K562 (cell line): ENCODE results near the gene GZF1. TPM values are rescaled to one million over a fixed set of nuclear protein-coding genes. Genes with fewer than 3 reads are reported as not detected.
A peak's percentile ranks its signal among the peaks of the same experiment; 100 is the strongest.

Experiments used
- HDAC1 ChIP-seq, 2 experiments: fragments of 450-650 bp; IDR thresholded peaks; 2 replicates each; pipeline ENCODE4 v1.6.1; 2016 to 2017; ENCODE audit warnings: inconsistent platforms in 1 of 2, mild to moderate bottlenecking in 1 of 2, moderate library complexity in 1 of 2
- SIN3A ChIP-seq, 2 experiments: fragments of 150-350 bp in 1 of 2; IDR thresholded peaks; 2 replicates each; pipeline ENCODE4 v1.6.1; 2011 to 2016; ENCODE audit warnings: borderline replicate concordance in 2 of 2, low read depth in 2 of 2, low read length in 2 of 2, mild to moderate bottlenecking in 2 of 2, moderate library complexity in 2 of 2; ENCODE audit not compliant: control insufficient read depth in 1 of 2
- THRAP3 ChIP-seq: fragments of 450-650 bp; IDR thresholded peaks from 2 replicates; pipeline ENCODE4 v1.6.1; 2016; ENCODE audit warnings: mild to moderate bottlenecking, inconsistent platforms, borderline replicate concordance
- polyA plus RNA-seq, 8 experiments: library from polyadenylated mRNA; depleted of rRNA in 4 of 8; stranded (reverse) in 5 of 8; unstranded in 3 of 8; fragments of >200 nt; fragmentation: Nextera tagmentation in 2 of 8; fragmentation: Illumina TruSeq in 1 of 8; extraction: Ambion mirVana in 2 of 8; extraction: Trizol in 1 of 8; gene quantifications; 2 replicates each; pipeline versions ENCODE4 v1.2.1 to v1.2.3, GENCODE V29; 2011 to 2014; ENCODE audit warnings: inconsistent platforms in 1 of 8, missing spikeins in 1 of 8
- total RNA-seq, 7 experiments: library from RNA; depleted of rRNA in 6 of 7; stranded (reverse); fragments of >200 nt in 6 of 7; fragmentation: Illumina TruSeq in 2 of 7; extraction: Trizol in 2 of 7; gene quantifications; 2 replicates each; pipeline versions ENCODE4 v1.2.1 to v1.2.3, GENCODE V29; 2011 to 2021; ENCODE audit warnings: low replicate concordance in 1 of 7
- TF ChIP-seq, protein P1 (sequence below): sonication (generic); formaldehyde crosslinking; IDR thresholded peaks from 2 replicates; pipeline ENCODE4 v1.8.0; 2022; ENCODE audit warnings: mild to moderate bottlenecking, missing genetic modification reagents, borderline replicate concordance
- TF ChIP-seq, protein P2 (sequence below), 2 experiments: fragments of 450-650 bp; IDR thresholded peaks; 2 replicates each; pipeline ENCODE4 v1.6.1; 2016; ENCODE audit warnings: mild to moderate bottlenecking in 2 of 2, borderline replicate concordance in 1 of 2, low read depth in 1 of 2, moderate library complexity in 1 of 2
- TF ChIP-seq, protein P3 (sequence below): fragments of 250-450 bp; sonication (Bioruptor Pico); IDR thresholded peaks from 2 replicates; pipeline ENCODE4 v1.9.0; 2021; ENCODE audit warnings: mild to moderate bottlenecking, inconsistent platforms
- TF ChIP-seq, protein P4 (sequence below), 2 experiments: fragments of 150-350 bp in 1 of 2; IDR thresholded peaks; 2 replicates each; pipeline ENCODE4 v1.6.1; 2012 to 2016; ENCODE audit warnings: low read depth in 2 of 2, low read length in 2 of 2, mild to moderate bottlenecking in 1 of 2, moderate library complexity in 1 of 2

Gene GZF1
- total and polyA plus RNA-seq, 9 of the 15 experiments (the other 6 are each of a cell fraction or from before 2014, with no cell fraction given): 1.2 to 15.7 (median 7.4) TPM

DNA sequence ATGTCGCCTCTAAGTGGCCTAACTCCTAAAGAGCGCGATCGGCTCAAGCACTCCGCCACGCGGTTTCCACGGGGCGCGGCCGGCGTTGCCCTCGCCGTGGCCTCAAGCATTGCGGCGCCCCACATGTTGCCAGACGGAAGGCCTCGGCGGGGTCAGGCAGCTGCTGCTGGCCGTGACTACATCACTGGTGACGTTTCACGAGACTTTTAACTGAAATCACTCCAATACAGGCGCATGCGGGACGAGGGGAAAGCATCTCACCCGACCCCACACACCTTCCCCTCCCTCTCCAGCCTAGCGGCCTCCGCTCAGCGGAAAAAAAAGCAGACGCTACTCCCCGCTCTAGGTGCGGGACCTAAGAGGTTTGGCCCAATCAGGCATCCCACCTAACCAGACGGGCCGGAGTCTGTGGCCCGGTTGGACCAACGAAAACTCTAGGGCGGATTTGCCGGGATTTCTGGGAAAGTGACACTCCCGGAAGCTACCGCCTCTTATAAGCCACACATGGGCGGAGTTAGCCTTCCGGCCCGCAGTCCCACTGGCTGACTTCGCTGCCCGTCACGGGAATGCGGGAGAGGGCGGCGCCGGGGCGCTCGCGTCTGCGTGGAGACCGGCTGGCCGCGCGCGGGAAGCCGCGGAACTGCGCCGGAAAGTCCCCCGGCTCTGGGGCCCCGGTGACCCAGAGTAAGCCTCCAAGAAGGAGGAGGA lies 11.6 kb upstream of the GZF1 start, which contains the start of gene NXT1 (continued):
- TF ChIP-seq, protein P1, sequence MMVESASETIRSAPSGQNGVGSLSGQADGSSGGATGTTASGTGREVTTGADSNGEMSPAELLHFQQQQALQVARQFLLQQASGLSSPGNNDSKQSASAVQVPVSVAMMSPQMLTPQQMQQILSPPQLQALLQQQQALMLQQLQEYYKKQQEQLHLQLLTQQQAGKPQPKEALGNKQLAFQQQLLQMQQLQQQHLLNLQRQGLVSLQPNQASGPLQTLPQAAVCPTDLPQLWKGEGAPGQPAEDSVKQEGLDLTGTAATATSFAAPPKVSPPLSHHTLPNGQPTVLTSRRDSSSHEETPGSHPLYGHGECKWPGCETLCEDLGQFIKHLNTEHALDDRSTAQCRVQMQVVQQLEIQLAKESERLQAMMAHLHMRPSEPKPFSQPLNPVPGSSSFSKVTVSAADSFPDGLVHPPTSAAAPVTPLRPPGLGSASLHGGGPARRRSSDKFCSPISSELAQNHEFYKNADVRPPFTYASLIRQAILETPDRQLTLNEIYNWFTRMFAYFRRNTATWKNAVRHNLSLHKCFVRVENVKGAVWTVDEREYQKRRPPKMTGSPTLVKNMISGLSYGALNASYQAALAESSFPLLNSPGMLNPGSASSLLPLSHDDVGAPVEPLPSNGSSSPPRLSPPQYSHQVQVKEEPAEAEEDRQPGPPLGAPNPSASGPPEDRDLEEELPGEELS (CRISPR knock-in tag): no peak
- TF ChIP-seq, protein P2, sequence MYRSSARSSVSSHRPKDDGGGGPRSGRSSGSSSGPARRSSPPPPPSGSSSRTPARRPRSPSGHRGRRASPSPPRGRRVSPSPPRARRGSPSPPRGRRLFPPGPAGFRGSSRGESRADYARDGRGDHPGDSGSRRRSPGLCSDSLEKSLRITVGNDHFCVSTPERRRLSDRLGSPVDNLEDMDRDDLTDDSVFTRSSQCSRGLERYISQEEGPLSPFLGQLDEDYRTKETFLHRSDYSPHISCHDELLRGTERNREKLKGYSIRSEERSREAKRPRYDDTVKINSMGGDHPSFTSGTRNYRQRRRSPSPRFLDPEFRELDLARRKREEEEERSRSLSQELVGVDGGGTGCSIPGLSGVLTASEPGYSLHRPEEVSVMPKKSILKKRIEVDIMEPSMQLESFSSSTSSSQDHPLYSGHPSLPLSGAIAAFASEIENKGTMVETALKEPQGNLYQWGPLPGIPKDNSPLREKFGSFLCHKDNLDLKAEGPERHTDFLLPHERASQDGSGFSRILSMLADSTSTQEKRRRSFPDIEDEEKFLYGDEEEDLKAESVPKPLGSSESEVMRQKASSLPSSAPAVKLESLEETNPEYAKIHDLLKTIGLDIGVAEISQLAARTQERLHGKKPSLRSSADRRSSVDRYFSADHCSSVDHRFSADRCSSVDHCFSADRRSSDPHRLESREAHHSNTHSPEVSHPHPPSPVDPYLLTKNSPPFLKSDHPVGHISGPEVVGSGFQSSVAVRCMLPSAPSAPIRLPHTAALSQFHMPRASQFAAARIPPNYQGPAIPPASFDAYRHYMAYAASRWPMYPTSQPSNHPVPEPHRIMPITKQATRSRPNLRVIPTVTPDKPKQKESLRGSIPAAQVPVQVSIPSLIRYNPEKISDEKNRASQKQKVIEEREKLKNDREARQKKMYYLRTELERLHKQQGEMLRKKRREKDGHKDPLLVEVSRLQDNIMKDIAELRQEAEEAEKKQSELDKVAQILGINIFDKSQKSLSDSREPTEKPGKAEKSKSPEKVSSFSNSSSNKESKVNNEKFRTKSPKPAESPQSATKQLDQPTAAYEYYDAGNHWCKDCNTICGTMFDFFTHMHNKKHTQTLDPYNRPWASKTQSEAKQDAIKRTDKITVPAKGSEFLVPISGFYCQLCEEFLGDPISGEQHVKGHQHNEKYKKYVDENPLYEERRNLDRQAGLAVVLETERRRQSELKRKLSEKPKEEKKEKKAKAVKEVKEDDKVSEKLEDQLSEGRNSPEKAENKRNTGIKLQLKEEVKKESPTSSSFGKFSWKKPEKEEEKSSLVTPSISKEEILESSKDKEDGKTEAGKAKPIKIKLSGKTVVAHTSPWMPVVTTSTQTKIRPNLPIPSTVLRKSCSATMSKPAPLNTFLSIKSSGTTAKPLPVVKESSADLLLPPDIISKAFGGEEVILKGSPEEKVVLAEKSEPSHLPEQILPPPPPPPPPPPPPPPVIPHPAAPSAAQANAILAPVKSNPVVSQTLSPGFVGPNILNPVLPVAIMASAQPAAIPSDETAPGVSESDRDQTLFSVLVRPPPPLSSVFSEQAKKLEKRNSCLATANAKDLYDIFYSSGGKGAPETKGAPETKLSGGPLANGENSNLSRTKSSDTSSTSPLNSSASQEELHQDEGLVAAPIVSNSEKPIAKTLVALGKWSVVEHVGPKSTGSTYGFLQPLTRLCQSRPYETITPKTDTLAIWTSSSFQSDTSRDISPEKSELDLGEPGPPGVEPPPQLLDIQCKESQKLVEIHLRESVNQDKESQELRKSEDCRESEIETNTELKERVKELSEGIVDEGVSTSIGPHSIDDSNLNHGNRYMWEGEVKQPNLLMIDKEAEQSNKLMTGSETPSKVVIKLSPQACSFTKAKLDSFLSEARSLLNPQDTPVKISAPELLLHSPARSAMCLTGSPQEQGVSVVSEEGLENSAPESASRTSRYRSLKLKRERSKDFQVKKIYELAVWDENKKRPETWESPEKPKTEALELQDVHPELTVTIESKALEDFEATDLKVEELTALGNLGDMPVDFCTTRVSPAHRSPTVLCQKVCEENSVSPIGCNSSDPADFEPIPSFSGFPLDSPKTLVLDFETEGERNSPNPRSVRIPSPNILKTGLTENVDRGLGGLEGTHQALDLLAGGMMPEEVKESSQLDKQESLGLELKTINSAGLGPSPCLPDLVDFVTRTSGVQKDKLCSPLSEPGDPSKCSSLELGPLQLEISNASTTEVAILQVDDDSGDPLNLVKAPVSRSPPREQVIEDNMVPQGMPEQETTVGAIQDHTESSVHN (IDR thresholded peaks at IDR 0.05; ENCODE audit: borderline replicate concordance in 1 of 2, low read depth in 1 of 2): no peak
- TF ChIP-seq HDAC1 (IDR thresholded peaks at IDR 0.05): peak in 1 of 2 experiments; percentile 82; a peak in 2 of 4 replicates
- no peak for TF ChIP-seq THRAP3
- no peak; a peak in 1 of 4 replicates for TF ChIP-seq SIN3A (IDR thresholded peaks at IDR 0.05; ENCODE audit: borderline replicate concordance in 2 of 2, control insufficient read depth in 1 of 2, low read depth in 2 of 2, low read length in 2 of 2)
- TF ChIP-seq, protein P3, sequence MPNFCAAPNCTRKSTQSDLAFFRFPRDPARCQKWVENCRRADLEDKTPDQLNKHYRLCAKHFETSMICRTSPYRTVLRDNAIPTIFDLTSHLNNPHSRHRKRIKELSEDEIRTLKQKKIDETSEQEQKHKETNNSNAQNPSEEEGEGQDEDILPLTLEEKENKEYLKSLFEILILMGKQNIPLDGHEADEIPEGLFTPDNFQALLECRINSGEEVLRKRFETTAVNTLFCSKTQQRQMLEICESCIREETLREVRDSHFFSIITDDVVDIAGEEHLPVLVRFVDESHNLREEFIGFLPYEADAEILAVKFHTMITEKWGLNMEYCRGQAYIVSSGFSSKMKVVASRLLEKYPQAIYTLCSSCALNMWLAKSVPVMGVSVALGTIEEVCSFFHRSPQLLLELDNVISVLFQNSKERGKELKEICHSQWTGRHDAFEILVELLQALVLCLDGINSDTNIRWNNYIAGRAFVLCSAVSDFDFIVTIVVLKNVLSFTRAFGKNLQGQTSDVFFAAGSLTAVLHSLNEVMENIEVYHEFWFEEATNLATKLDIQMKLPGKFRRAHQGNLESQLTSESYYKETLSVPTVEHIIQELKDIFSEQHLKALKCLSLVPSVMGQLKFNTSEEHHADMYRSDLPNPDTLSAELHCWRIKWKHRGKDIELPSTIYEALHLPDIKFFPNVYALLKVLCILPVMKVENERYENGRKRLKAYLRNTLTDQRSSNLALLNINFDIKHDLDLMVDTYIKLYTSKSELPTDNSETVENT (CRISPR knock-in tag): no peak
- TF ChIP-seq, protein P4, sequence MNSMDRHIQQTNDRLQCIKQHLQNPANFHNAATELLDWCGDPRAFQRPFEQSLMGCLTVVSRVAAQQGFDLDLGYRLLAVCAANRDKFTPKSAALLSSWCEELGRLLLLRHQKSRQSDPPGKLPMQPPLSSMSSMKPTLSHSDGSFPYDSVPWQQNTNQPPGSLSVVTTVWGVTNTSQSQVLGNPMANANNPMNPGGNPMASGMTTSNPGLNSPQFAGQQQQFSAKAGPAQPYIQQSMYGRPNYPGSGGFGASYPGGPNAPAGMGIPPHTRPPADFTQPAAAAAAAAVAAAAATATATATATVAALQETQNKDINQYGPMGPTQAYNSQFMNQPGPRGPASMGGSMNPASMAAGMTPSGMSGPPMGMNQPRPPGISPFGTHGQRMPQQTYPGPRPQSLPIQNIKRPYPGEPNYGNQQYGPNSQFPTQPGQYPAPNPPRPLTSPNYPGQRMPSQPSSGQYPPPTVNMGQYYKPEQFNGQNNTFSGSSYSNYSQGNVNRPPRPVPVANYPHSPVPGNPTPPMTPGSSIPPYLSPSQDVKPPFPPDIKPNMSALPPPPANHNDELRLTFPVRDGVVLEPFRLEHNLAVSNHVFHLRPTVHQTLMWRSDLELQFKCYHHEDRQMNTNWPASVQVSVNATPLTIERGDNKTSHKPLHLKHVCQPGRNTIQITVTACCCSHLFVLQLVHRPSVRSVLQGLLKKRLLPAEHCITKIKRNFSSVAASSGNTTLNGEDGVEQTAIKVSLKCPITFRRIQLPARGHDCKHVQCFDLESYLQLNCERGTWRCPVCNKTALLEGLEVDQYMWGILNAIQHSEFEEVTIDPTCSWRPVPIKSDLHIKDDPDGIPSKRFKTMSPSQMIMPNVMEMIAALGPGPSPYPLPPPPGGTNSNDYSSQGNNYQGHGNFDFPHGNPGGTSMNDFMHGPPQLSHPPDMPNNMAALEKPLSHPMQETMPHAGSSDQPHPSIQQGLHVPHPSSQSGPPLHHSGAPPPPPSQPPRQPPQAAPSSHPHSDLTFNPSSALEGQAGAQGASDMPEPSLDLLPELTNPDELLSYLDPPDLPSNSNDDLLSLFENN (IDR thresholded peaks at IDR 0.05; ENCODE audit: low read depth in 2 of 2, low read length in 2 of 2): no peak
